GM04503 (cell line): ENCODE data around the gene SLC35E1.

Experiments used
- DNase-seq: peaks from one replicate; pipeline ENCODE4 v3.0.0-alpha.2; 2012; ENCODE audit warnings: low read depth

The SLC35E1 gene

DNA sequence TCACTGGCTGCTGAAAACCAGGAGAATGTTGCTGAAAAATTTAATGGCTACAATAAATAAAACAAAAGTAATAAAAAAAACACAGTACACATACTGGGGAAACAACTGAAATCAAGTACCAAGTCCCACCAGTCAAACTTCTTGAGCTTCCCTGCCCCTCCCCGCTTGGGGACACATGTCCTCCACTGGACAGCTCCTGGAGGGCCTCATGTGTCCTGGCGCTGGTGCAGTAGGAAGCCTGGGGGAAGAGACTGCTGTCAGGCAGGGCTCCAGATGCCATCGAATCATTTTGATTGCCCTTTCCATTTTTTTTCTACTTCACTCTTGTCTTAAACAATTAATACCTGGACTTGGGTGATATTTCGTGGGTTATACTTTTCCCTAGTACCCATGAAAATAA is 26.6 kb upstream of the SLC35E1 start:
- no peak for DNase-seq

DNA sequence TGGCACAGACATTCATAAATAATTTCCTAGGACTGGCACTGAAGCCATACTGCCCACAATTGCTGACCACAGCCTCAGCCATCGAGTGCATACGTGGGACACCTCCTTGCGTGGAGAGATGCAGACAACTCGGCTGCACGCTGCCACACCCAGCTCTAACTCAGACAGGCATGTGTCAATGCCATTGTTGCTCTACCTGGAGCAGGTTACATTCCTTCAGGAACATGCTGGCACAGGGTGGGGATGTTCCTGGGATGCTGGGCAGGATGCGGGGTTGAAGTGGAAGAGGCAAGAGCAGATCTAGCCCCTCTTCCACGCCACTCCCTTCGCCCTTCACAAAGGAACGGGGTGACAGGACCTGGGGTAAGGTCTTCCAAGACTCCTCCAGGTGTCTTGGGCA is 24.2 kb upstream of the SLC35E1 start:
- no peak for DNase-seq

DNA sequence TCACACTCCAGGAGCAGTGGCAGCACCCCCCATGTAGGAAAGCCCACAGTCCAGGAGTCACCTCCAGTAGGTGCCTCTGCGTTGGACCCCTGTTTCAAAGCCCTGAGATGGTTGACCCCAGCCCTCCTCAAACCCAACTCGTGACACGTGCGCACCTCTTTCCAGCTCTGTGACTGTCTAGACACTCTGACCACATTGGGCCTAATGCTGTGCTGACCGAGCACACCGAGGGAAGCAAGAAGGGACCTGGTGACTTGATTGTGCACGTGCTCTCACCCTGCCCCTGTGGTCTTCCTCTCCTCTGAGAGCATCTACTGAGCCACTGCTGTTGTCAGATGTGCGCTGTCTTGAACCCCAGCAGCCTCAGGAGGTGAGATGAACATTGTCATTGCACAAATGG is 22.9 kb upstream of the SLC35E1 start:
- no peak for DNase-seq

DNA sequence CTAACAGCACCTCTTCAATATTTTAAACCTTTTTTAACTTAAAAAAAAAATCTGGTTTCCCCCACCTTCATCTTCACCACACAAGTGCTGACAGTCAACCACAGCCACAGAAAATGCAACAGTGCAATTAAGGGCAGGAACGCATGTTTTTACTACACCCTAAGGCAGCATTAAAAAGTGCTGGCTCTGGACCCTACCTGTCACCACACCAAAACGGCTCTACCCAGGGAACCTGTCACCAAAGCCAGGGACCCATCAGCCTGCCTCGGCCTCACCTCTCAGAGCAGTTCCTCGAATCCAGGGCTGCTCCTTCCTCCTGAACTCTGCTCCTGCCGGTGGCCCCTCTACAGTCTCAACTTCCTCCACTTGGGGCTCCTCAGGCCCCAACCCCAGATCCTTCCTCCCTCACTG is 22.5 kb upstream of the SLC35E1 start:
- no peak for DNase-seq

DNA sequence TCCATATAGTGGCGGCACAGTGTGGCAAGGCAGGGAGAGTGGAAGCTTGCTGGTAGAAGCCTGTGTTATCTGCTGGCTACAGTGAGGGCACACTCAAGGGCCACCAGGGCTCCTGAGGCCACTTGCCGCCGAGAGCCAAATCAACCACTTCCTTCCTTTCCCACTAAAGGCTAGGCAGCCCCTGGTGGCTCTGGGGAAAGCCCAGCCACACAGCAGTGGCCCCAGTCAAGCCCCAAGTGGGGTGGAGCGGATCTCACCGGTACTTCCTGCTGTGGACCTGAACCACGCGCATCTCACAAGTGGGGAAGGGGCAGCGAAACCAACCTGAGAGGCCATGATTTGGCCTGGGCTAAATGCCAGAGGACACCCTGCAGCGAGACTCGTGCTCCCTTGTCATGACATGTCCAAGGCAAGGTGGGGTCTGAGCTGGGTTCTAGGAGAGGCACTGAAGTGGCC is 21.9 kb upstream of the SLC35E1 start:
- DNase-seq = no peak

DNA sequence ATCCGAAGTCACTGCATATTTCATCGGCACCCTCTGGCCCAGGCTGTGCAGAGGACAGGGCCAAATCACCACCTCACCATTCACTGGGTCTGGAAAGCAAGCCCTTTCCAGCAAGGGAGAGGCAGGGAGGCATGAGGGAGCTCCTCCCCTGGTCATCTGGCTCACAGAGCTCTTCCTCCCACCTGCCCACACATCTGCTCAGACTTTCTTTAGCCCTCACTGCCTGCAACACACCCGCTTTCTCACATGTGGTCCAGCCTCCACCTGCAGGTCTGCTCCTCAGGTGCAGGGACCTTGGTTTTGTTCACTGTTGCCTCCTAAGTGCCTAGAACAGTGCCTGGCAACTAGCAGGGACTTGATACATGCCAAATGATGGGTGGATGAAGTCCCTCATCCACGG is 21.0 kb upstream of the SLC35E1 start:
- DNase-seq = no peak

DNA sequence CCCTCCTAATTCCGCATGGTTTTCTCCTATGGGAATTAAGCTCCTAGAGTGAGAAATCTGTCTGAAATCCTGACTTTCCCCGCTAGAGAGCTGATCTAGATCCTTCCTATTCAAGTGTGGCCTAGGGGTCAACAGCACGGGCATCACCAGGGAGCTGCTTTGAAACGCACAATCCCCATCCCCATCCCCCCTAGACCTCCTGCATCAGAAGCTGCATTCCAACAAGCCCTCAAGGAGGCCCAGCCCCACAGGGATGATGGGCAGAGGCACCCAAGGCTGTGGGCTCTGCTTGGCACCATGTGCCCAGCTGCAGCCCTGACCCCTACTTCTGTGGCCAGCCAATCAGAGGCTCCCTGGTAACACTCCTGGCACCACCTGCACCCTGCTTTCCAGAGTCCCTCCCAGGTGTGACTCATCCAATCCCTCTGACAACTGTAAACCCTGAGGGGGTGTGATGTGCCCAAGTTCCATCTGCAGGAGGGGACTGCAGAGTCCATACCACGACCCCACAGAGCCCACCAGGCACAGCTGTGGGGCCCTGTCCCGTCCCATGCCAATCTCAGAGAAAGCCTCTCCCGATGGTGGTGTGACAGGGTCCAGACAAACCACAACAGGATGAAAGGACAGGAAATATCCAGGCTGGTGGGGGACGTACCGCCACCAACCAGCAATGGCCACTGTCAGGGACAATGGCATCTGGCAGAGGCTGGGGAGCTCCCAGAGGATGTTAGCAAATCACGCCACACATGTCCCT is 19.8 kb upstream of the SLC35E1 start:
- no peak for DNase-seq

DNA sequence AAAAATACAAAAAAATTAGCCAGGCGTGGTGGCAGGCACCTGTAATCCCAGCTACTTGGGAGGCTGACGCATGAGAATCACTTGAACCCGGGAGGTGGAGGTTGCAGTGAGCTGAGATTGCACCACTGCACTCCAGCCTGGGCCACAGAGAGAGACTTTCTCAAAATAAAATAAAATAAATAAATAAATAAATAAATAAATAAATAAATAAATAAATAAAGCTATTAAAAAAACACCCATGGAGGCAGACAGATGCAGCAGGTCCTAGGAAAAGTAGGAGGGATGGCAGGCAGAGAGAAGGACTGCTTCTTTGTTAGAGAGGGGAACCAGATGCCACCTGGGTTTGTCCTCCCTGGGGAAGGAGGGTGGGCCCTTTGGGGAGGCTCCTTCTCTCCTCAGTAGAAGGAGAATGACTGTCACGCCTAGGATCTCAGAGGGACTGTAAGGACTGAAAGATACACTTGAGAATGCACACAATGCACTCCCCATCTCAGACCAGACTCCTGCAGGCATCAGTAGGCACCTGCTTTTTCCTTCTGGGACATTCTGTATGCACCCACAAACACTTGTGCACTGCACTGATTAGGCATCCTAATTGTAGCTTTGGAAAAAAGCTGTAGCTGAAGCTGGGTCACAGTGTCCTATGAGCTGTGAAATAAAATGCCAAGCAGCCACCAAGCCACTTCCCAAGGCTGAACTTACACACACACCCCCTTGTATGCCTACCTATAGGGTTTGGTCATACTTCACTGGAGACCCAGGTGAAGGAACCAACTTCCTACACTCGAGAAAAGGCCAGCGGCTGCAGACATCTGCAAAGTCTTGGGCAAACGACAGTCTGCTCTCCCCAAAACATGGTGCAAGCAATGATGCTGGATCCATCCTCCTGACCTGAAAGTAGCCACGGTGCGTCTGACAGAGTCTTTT is 18.9 kb upstream of the SLC35E1 start:
- no peak for DNase-seq

DNA sequence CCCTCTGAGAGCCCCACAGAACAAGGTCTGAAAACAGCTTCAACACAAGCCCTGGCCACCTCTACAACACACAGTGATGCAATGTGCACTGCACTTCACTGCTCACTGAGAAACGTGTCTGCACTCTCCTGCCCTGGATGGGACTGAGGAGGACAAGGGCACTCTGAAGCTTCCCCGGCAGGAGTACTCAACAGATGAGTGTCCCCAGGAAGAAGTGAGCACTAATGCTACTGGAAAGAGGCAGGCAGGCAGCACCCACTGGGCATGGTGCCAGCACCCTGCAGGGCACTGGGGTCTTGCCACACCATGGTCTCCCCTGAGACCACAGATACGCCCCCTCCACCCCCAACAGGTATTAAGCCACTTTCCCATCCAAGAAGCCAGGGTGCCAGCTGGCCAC is 17.7 kb upstream of the SLC35E1 start:
- no peak for DNase-seq

DNA sequence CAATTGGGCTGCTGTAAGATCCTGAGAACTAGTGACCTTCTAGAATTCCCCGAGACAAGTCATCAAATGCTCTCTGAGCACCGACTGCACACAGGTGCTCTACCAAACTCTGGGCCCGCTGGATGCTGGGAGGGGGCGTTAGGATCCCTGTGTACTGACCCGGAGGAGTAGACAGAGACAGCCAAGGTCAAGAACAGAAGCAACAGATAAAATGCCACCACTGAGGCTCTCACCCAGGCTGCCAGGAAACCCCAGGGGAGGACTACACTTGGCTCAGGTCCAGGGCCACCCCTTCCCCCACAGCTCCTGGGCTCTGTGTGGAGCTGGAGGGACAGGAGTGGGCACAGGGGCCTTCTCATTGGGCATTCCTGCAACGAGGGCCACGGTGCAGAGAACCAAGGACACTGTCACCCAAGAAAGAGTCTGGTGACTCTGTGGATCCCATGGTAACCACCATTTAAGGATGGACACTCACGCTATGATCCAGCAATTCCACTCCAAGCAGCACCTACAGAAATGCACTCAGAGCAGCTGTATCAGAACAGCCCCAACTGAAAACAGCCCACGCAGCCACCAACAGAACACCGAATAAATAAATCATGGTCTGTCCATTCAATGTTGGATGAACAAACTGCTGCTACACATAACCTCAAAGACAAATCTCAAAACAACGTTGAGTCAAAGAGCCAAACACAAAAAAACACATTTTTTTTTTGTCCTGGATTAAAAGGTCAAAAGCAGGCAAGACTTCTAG is 16.8 kb upstream of the SLC35E1 start:
- no peak for DNase-seq

DNA sequence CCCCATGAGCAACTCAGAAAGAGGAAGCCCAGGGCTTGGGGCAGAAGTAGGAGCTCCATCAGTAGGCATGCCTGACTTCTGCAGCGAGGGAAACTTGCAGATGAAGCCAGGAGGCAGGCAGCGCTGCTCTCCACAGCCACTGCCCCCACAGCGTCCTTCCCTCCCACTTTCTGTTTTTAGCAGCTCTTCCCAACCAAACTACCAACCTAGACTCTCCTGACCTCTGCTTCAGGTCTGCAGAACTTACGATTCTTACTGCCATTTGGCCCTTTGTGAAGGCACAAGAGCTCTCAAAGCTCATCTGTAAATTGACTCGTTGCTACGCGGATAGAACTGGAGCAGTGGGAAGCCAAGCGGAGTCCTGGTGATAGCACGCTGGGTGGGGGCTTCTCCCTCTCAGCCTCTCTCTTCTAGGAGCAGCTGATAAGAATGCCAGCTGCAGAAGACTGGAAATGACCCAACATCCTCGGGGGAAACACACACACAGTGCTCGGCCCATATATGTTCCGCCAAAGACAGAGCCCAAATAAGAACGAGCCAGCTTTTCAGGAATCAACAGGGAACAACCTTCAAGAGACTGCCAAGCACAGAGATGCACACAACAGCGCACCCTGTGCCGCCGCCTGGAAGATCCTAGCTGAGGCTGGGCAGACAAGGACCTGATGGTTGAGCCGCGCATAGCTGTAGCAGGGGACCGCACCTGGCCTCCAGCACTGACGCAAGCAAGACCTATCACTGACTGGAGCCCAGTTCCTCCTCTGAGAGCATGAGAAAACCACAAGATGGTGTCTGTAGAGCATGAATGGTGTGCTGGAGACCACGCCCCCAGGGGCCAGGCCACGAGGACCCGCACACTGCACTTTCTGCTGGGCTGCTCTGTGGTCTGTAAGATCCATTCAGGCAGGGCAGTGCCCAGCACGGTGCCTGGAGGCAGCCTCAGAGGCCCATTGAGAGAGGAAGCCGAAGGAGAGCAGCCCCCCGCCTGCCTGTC is 15.9 kb upstream of the SLC35E1 start:
- DNase-seq = no peak

DNA sequence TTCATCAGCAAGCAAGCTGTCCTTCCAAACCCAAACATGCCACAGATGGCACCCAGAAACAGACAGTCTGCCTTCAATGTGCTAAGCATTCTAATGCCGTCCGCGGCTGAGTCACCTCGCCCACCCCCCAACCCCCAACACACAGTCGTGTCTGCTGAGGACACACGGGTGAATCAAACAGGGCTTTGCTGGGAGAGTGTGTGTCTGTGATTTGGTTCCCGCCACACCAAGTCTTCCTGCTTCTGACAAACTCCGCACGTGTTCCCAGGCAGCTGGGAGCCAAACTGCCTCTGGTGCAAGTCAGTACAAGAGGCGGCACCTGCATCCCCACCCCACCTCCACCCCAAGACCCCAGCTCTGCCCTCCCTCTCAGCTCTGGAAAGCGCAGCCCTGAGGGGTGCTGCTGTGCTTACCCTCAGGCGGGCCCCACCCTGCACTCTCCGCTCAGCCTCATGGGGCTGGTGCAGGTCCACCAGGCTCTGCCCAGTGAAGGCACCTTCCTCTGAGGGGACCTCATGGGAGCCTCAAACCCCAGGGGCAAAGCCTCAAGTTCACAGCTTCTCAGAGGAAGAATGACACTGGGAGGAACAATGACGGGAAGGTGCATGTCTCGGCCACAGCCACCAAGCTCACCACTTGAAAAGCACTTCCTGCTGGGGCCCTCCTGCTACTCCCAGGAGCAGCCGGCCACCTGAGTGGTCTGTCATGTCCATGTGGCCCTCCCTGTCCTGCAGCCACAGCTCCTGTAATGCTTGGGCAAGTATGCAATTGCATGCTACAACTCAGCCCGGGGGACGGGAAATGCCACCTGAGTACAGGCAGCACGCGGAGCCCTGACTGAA is 15.0 kb upstream of the SLC35E1 start:
- DNase-seq = no peak

DNA sequence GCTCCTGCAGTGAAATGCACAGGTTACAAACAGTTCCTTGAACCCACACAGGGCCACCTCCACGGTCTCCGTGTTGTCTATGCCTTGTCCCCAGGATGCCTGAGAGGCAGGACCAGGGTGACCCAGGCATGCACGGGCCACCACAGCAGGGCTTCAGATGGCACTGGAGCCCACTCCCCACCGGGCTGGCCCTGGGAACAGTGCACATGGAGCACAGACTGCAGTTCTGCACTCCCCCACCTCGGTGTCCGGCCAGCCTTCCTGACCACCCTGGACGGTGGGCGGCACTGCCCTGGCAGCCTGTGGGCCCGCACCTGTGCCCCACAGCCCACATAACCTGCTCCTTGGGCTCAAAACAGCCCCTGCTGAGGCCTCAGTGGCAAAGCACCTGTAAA is 14.3 kb upstream of the SLC35E1 start:
- DNase-seq = no peak

DNA sequence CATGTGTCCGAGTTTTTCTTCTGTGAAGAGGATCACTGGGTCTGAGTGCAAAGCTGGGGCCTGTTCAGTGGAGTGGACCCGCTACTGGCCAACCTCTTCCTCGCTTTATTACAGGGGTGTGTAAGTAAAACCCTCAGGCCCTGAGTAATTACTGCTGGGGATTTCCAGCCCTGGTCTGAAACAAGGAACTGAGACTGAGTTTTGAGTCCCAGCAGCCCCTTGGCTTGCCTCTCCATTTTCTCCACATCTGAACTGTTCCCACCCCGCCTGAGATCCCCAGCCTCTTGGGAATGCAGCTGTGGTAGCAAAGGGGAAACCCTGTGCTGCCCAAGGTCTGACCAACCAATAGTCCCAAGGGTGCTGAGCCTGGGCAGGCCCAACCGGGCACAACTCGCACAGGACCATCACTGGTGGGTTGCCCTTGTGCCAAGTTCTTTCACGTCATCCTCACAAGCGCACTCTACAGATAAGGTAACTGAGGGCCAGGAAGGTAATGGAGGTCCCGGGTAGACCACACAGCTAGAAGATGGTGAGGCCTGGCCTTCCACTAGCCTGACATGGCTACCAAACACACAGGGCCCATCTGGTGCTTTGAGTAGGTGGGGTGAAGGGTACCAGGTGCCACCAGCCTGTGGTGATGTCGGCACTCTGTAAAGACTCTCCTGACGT is 13.7 kb upstream of the SLC35E1 start:
- no peak for DNase-seq

DNA sequence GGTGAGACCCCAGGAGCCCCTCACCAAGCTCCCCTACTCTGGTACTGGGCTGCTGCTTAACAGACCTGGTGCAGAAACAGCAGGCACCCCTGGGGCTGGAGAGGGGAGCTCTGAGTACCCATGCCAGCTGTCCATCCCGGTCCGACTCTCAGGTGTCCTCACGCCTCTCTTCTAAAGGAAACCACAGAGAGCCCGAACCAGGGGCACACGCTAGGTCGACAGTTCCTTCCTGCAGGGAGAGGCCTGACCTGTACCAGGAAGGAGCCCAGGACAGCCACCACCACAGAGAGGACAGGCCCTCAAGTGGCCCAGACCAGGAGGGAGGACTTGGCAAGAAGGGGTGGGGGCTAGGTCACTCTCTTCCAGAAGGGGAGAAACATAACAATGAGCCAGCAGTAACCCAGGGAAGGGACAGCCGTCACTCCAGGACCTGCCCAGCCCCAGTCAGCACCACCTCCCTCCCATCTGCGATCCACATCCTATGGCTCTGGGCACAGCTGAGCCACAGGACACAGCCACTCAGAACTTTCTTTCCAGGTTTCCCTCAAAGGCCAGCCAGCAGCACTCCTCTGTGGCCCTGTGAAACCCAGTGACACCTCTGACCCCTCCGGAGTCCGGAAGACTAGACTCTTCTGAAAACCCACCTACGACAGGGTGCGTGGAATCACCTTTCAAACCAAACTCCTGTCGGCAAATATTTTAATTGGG is 13.0 kb upstream of the SLC35E1 start:
- DNase-seq = no peak

DNA sequence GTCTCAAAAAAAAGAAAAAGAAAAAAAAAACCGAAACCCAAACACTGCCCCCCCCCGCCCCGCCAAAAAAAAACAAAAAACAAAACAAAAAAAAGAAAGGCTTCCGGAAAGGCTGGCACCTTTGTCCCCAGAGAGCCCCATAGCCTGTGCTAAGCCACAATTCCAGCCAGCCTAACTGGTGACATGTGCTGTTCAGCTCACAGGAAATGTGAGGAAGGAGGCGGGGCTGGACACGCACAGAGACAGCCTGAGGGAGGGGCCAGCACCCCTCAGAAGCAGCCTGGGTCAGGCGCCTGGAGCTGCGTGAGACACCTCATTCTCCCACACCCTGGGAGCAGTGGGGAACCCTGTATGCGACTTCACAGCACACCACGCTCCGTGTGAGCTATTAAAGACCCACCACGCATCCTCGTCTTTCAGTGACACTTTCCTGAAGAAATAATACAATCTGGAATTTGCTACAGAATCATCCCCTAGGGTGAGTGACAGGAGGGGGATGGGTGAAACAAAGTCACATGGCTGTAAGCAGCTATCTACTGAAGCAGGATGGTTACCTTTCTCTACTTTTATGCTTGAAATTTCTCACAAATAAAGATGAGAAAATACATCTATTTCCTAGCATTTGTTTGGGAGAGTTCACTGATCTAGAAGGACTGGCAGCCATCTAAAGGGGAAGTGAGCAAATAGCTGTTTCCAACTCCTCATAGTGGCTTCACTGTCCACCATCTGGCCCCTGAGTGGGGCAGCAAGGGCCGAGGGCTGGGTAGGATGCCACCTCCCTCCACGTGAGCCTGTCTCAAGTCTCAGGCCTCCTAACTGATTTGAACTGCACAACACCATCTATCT is 12.3 kb upstream of the SLC35E1 start:
- peak; percentile 42 for DNase-seq

DNA sequence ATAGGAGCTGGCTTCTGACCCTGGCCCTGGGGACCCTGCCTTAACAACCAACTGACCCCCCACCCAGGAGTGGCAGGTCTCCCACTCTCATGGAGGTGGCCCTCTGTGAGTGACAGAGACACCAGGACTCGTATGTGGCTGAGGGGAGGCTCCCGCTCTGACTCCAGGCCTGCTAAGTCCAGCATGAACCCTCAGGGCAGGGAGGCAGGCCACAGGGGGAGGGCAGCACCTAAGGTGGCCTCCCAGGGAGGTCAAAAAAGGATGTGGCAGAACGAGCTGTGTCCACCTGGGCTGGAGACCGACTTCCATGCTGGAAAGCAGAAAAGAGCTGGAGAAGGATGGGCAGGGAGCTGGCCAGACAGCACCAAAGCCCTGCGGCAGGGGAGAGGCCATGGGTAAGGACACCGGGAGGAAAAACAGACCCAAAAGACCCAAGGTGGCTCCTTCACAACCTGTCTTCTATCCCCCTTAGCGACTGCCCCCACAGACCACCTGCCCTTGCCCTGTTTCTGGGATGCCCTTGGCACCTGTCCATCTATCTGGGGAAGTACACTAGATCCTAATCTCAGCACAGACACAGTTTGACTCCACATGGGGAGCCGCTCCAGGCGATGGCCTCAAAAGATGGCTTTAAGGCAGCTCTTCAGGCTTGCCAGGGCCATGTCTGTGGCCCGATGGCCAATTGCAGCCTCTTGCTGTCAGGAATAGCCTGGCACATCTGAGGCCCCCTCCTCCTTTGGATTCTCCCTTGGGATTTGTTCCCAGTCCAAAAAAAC is 10.5 kb upstream of the SLC35E1 start:
- no peak for DNase-seq
